Hepatocyte (in vitro differentiated cells): Measurements from ENCODE around the gene MAGEA9. TPM values are rescaled to one million over a fixed set of nuclear protein-coding genes. Genes with fewer than 3 reads are reported as not detected.
"Not testable (repeated sequence)": the region's sequence is repeated elsewhere in the genome, so short reads cannot be mapped to it uniquely, and the experiment has no call there.

Experiments used
- DNase-seq: peaks from one replicate; pipeline ENCODE4 v3.0.0-alpha.2; 2016; ENCODE audit warnings: low spot score
- H2AFZ ChIP-seq: fragments of 200-600 bp; sonication (generic); 2 replicates; pipeline ENCODE4 v1.6.0; 2016; ENCODE audit warnings: antibody characterized with exemption, mild to moderate bottlenecking
- H3K27ac ChIP-seq: fragments of 200-600 bp; sonication (generic); 2 replicates; pipeline ENCODE4 v1.5.1; 2016; ENCODE audit warnings: mild to moderate bottlenecking
- H3K27me3 ChIP-seq: fragments of 200-600 bp; sonication (generic); 2 replicates; pipeline ENCODE4 v1.6.1; 2016
- H3K36me3 ChIP-seq: fragments of 200-600 bp; sonication (generic); replicated peaks from 2 replicates; pipeline ENCODE4 v1.5.1; 2016; ENCODE audit warnings: low read depth; ENCODE audit not compliant: insufficient read depth
- H3K4me1 ChIP-seq: fragments of 200-600 bp; sonication (generic); 2 replicates; pipeline ENCODE4 v1.5.1; 2016; ENCODE audit warnings: mild to moderate bottlenecking, moderate library complexity; ENCODE audit not compliant: insufficient read depth
- H3K4me2 ChIP-seq: fragments of 200-600 bp; sonication (generic); 2 replicates; pipeline ENCODE4 v1.6.0; 2016
- H3K4me3 ChIP-seq: fragments of 200-600 bp; sonication (generic); 2 replicates; pipeline ENCODE4 v1.5.1; 2016; ENCODE audit warnings: mild to moderate bottlenecking
- H3K79me2 ChIP-seq: fragments of 200-600 bp; sonication (generic); 2 replicates; pipeline ENCODE4 v1.6.0; 2017; ENCODE audit warnings: mild to moderate bottlenecking
- H3K9me2 ChIP-seq: fragments of 200-600 bp; sonication (generic); replicated peaks from 2 replicates; pipeline ENCODE4 v1.6.0; 2017; ENCODE audit warnings: mild to moderate bottlenecking; ENCODE audit not compliant: insufficient read depth
- H3K9me3 ChIP-seq: fragments of 200-600 bp; sonication (generic); 2 replicates; pipeline ENCODE4 v1.5.1; 2016; ENCODE audit warnings: low read depth, mild to moderate bottlenecking
- H4K20me1 ChIP-seq: fragments of 200-600 bp; sonication (generic); 2 replicates; pipeline ENCODE4 v1.6.0; 2016; ENCODE audit warnings: mild to moderate bottlenecking; ENCODE audit not compliant: insufficient read depth, poor library complexity, severe bottlenecking
- CTCF ChIP-seq: fragments of 200-600 bp; sonication (generic); IDR thresholded peaks from 2 replicates; pipeline ENCODE4 v1.5.1; 2016; ENCODE audit warnings: antibody characterized with exemption, mild to moderate bottlenecking; ENCODE audit not compliant: poor library complexity
- EZH2 ChIP-seq: fragments of 200-600 bp; sonication (generic); IDR thresholded peaks from 2 replicates; pipeline ENCODE4 v1.6.1; 2016; ENCODE audit warnings: antibody characterized with exemption, mild to moderate bottlenecking, borderline replicate concordance
- EZH2phosphoT487 ChIP-seq: fragments of 200-600 bp; sonication (generic); IDR thresholded peaks from one replicate; pipeline ENCODE4 v1.6.1; 2018; ENCODE audit warnings: antibody characterized with exemption, mild to moderate bottlenecking, low read depth, moderate library complexity; ENCODE audit not compliant: unreplicated experiment, severe bottlenecking
- WGBS: methylation state at CpG from one replicate; pipeline ENCODE4 v1.1.6; 2016; ENCODE audit warnings: low lambda C conversion rate; ENCODE audit errors: missing lambda C conversion rate; 5-methylcytosine and 5-hydroxymethylcytosine counted together
- polyA plus RNA-seq: library from polyadenylated mRNA; unstranded; fragments of >200 nt; fragmentation: Nextera tagmentation; extraction: Ambion mirVana; gene quantifications from 2 replicates; pipeline ENCODE4 v1.2.1, GENCODE V29; 2016
- total RNA-seq: library from RNA; depleted of rRNA; stranded (reverse); fragments of >200 nt; gene quantifications from 2 replicates; pipeline ENCODE4 v1.2.3, GENCODE V29; 2014

The MAGEA9 gene
- not detected in 2 replicates for total RNA-seq
- polyA plus RNA-seq: not detected in 2 replicates

- H2AFZ ChIP-seq, H3K36me3 ChIP-seq, H3K9me3 ChIP-seq, H3K27me3 ChIP-seq, H4K20me1 ChIP-seq, H3K4me3 ChIP-seq, H3K79me2 ChIP-seq, H3K4me1 ChIP-seq, H3K27ac ChIP-seq, H3K9me2 ChIP-seq, DNase-seq, H3K4me2 ChIP-seq: not testable (repeated sequence)
- no CpG with 5 or more reads among the region's 14 CpGs for WGBS
These were observed at the start of gene MAGEA9 for GRCh38 chrX:149781727-149782126. TSS of gene MAGEA9 (plus strand) at chrX:149781930. CDS start at chrX:149786211, 4,281 bp downstream.

- not testable (repeated sequence) for H2AFZ ChIP-seq, H3K27ac ChIP-seq, DNase-seq, H3K27me3 ChIP-seq, H3K36me3 ChIP-seq, H3K79me2 ChIP-seq, H3K9me2 ChIP-seq, H4K20me1 ChIP-seq, H3K9me3 ChIP-seq, H3K4me2 ChIP-seq, H3K4me3 ChIP-seq, H3K4me1 ChIP-seq
- WGBS: 57% methylated on average over 1 of the region's 6 CpGs
These were observed 39.5 kb upstream of the MAGEA9 start for GRCh38 chrX:149742269-149742668.

GRCh38 chrX:149746390-149747007 lies 35.2 kb upstream of the MAGEA9 start:
- not testable (repeated sequence) for H3K4me3 ChIP-seq, H3K4me2 ChIP-seq, H3K27ac ChIP-seq, H3K27me3 ChIP-seq, H4K20me1 ChIP-seq, H3K9me2 ChIP-seq, H3K36me3 ChIP-seq, DNase-seq, H3K79me2 ChIP-seq, H3K4me1 ChIP-seq, H2AFZ ChIP-seq, H3K9me3 ChIP-seq
- WGBS: 95% methylated on average over 2 of the region's 6 CpGs

GRCh38 chrX:149757206-149758067 lies 24.3 kb upstream of the MAGEA9 start:
- H4K20me1 ChIP-seq: no peaks in the 10 kb centered on the region
- no peaks in the 10 kb centered on the region for H3K36me3 ChIP-seq
- no peak for DNase-seq
- no peaks in the 10 kb centered on the region for H3K9me3 ChIP-seq
- no peak overlapping the region for H3K4me2 ChIP-seq
- TF ChIP-seq EZH2phosphoT487 (no peak), EZH2 (no peak), CTCF (no peak)
- H3K27ac ChIP-seq: no peak overlapping the region
- H3K4me1 ChIP-seq: no peaks in the 10 kb centered on the region
- H3K9me2 ChIP-seq: no peaks in the 10 kb centered on the region
- no peak overlapping the region for H3K4me3 ChIP-seq
- no peaks in the 10 kb centered on the region for H3K27me3 ChIP-seq
- WGBS: 83% methylated on average over 8 of the region's 8 CpGs
- H2AFZ ChIP-seq: no peak overlapping the region
- no peaks in the 10 kb centered on the region for H3K79me2 ChIP-seq

GRCh38 chrX:149758068-149758714 lies 23.5 kb upstream of the MAGEA9 start:
- DNase-seq: no peak

GRCh38 chrX:149758715-149759078 lies 23.0 kb upstream of the MAGEA9 start:
- not testable (repeated sequence) for H3K9me2 ChIP-seq, H2AFZ ChIP-seq, H3K4me3 ChIP-seq, H3K36me3 ChIP-seq, H3K4me1 ChIP-seq, DNase-seq, H3K79me2 ChIP-seq, H3K27me3 ChIP-seq, H3K9me3 ChIP-seq, H4K20me1 ChIP-seq, H3K27ac ChIP-seq, H3K4me2 ChIP-seq
- WGBS: 89% methylated on average over 15 of the region's 17 CpGs

More at GRCh38 chrX:149758068-149758714, 23.5 kb upstream of the MAGEA9 start:
- TF ChIP-seq CTCF: no peak
- no peak for TF ChIP-seq EZH2
- no peak for TF ChIP-seq EZH2phosphoT487
- Histone ChIP-seq H3K36me3 (no peaks in the 10 kb centered on the region), H2AFZ (no peak overlapping the region), H3K79me2 (no peaks in the 10 kb centered on the region), H3K27ac (no peak overlapping the region), H3K4me2 (no peak overlapping the region), H3K4me1 (no peaks in the 10 kb centered on the region), H3K4me3 (no peak overlapping the region), H4K20me1 (no peaks in the 10 kb centered on the region), H3K9me3 (no peaks in the 10 kb centered on the region), H3K9me2 (no peaks in the 10 kb centered on the region), H3K27me3 (no peaks in the 10 kb centered on the region)
- 91% methylated on average over 11 of the region's 18 CpGs for WGBS
